Astrocyte (in vitro differentiated cells and primary cell): ENCODE measurements around the gene LRRC37A. TPM values are rescaled to one million over a fixed set of nuclear protein-coding genes. Genes with fewer than 3 reads are reported as not detected.
"Not testable (repeated sequence)": the region's sequence is repeated elsewhere in the genome, so short reads cannot be mapped to it uniquely, and the experiment has no call there.

ENCODE experiments used
- DNase-seq: peaks from one replicate; pipeline ENCODE4 v3.0.0-alpha.2; 2010; ENCODE audit warnings: low read depth
- FAIRE-seq: peaks from 2 replicates; lab custom pipeline; 2011; peaks lifted over from hg19 to GRCh38; lab: Jason Lieb, UNC
- H2AFZ ChIP-seq: 2 replicates; pipeline ENCODE4 v1.6.0; 2012; ENCODE audit warnings: low read depth, low read length, inconsistent platforms
- H3K27ac ChIP-seq: 2 replicates; pipeline ENCODE4 v1.5.1; 2011; ENCODE audit warnings: low read depth, low read length, inconsistent platforms
- H3K27me3 ChIP-seq: 2 replicates; pipeline ENCODE4 v1.6.0; 2011; ENCODE audit warnings: low read length, inconsistent platforms; ENCODE audit not compliant: insufficient read depth
- H3K36me3 ChIP-seq: 2 replicates; pipeline ENCODE4 v1.5.1; 2011; ENCODE audit warnings: low read length, inconsistent platforms; ENCODE audit not compliant: insufficient read depth
- H3K4me1 ChIP-seq: 2 replicates; pipeline ENCODE4 v1.5.1; 2011; ENCODE audit warnings: low read length, inconsistent platforms; ENCODE audit not compliant: insufficient read depth
- H3K4me2 ChIP-seq: 2 replicates; pipeline ENCODE4 v1.6.0; 2012; ENCODE audit warnings: low read length, inconsistent platforms
- H3K4me3 ChIP-seq: 2 replicates; pipeline ENCODE4 v1.5.1; 2011; ENCODE audit warnings: low read depth, mild to moderate bottlenecking, low read length, inconsistent platforms; ENCODE audit not compliant: insufficient read depth
- H3K79me2 ChIP-seq: 2 replicates; pipeline ENCODE4 v1.6.0; 2012; ENCODE audit warnings: mild to moderate bottlenecking, low read length, inconsistent platforms; ENCODE audit not compliant: insufficient read depth
- H3K9ac ChIP-seq: 2 replicates; pipeline ENCODE4 v1.6.0; 2012; ENCODE audit warnings: mild to moderate bottlenecking, low read length, inconsistent platforms
- H3K9me3 ChIP-seq: 2 replicates; pipeline ENCODE4 v1.5.1; 2012; ENCODE audit warnings: low read depth, mild to moderate bottlenecking, low read length, inconsistent platforms; ENCODE audit not compliant: insufficient read depth
- H4K20me1 ChIP-seq: 2 replicates; pipeline ENCODE4 v1.6.0; 2012; ENCODE audit warnings: low read length, inconsistent platforms; ENCODE audit not compliant: insufficient read depth
- H3K27ac Mint-ChIP-seq: one replicate; pipeline ENCODE4 v1.8.0; 2021; ENCODE audit warnings: mild to moderate bottlenecking, mixed read lengths; ENCODE audit not compliant: unreplicated experiment
- H3K27me3 Mint-ChIP-seq: one replicate; pipeline ENCODE4 v1.8.0; 2021; ENCODE audit warnings: low read depth, mixed read lengths; ENCODE audit not compliant: unreplicated experiment
- H3K36me3 Mint-ChIP-seq: one replicate; pipeline ENCODE4 v1.8.0; 2021; ENCODE audit warnings: low read depth, mixed read lengths; ENCODE audit not compliant: unreplicated experiment
- H3K4me1 Mint-ChIP-seq: one replicate; pipeline ENCODE4 v1.8.0; 2021; ENCODE audit warnings: low read depth, mixed read lengths; ENCODE audit not compliant: unreplicated experiment
- H3K4me3 Mint-ChIP-seq: one replicate; pipeline ENCODE4 v1.8.0; 2021; ENCODE audit warnings: mild to moderate bottlenecking, moderate library complexity, mixed read lengths; ENCODE audit not compliant: unreplicated experiment
- H3K9me3 Mint-ChIP-seq: one replicate; pipeline ENCODE4 v1.8.0; 2021; ENCODE audit warnings: mild to moderate bottlenecking, mixed read lengths; ENCODE audit not compliant: unreplicated experiment
- total RNA-seq: library from RNA; stranded (reverse); gene quantifications from 2 replicates; pipeline ENCODE4 v1.2.1, GENCODE V29; 2021

The LRRC37A gene
- total RNA-seq, 1 donor from 2014 or later = 4.2 TPM

GRCh38 chr17:46281336-46281735 is 13.6 kb upstream of the LRRC37A start:
- H3K27ac ChIP-seq, DNase-seq, H3K36me3 Mint-ChIP-seq, H3K4me2 ChIP-seq, H3K36me3 ChIP-seq, H3K79me2 ChIP-seq, FAIRE-seq, H3K9me3 ChIP-seq, H3K27me3 ChIP-seq, H3K27me3 Mint-ChIP-seq, H3K4me3 Mint-ChIP-seq, H4K20me1 ChIP-seq, H3K9ac ChIP-seq, H2AFZ ChIP-seq, H3K4me1 ChIP-seq, H3K27ac Mint-ChIP-seq, H3K4me3 ChIP-seq, H3K9me3 Mint-ChIP-seq: not testable (repeated sequence)
- peaks cover 20% of the 10 kb centered on the region for H3K4me1 Mint-ChIP-seq

- not testable (repeated sequence) for H3K27ac ChIP-seq, H3K27me3 ChIP-seq, H3K4me3 Mint-ChIP-seq, H3K4me3 ChIP-seq, H3K36me3 Mint-ChIP-seq, H3K9me3 ChIP-seq, H3K4me1 ChIP-seq, H3K27me3 Mint-ChIP-seq, H4K20me1 ChIP-seq, DNase-seq, H3K27ac Mint-ChIP-seq, H3K9ac ChIP-seq, H3K36me3 ChIP-seq, H2AFZ ChIP-seq, H3K79me2 ChIP-seq, H3K9me3 Mint-ChIP-seq, FAIRE-seq, H3K4me2 ChIP-seq
- H3K4me1 Mint-ChIP-seq = peaks cover 27% of the 10 kb centered on the region
Observed at GRCh38 chr17:46282635-46283034, 12.3 kb upstream of the LRRC37A start.

- peak; percentile 21 for DNase-seq
- peak; percentile 90 for FAIRE-seq
- not testable (repeated sequence) for H3K4me2 ChIP-seq, H4K20me1 ChIP-seq, H2AFZ ChIP-seq, H3K36me3 ChIP-seq, H3K9me3 ChIP-seq, H3K79me2 ChIP-seq, H3K4me3 Mint-ChIP-seq, H3K27me3 ChIP-seq, H3K4me3 ChIP-seq, H3K27ac ChIP-seq, H3K36me3 Mint-ChIP-seq, H3K4me1 ChIP-seq, H3K27me3 Mint-ChIP-seq, H3K9me3 Mint-ChIP-seq, H3K9ac ChIP-seq
- H3K27ac Mint-ChIP-seq = peak overlapping the region; percentile 23
- H3K4me1 Mint-ChIP-seq = peaks cover 24% of the 10 kb centered on the region
Observed at GRCh38 chr17:46284467-46284866, 10.5 kb upstream of the LRRC37A start.

- not testable (repeated sequence) for H3K4me3 ChIP-seq, H3K36me3 Mint-ChIP-seq
Observed at GRCh38 chr17:46285500-46285899, 9.4 kb upstream of the LRRC37A start.

More at GRCh38 chr17:46285500-46285899, 9.4 kb upstream of the LRRC37A start:
- not testable (repeated sequence) for H3K79me2 ChIP-seq, H3K9ac ChIP-seq, H3K27ac ChIP-seq, H3K4me3 Mint-ChIP-seq, H3K9me3 ChIP-seq, H3K4me2 ChIP-seq, H3K36me3 ChIP-seq, H3K4me1 ChIP-seq, H3K27me3 Mint-ChIP-seq, H4K20me1 ChIP-seq, H3K27me3 ChIP-seq, H3K9me3 Mint-ChIP-seq, FAIRE-seq, H3K27ac Mint-ChIP-seq, H2AFZ ChIP-seq
- peak; percentile 39 for DNase-seq
- peaks cover 19% of the 10 kb centered on the region for H3K4me1 Mint-ChIP-seq
